ENCODE measurements around the gene CFLAR.

Gene CFLAR

GRCh38 chr2:201200345-201200744 lies 84.4 kb downstream of the CFLAR start:
- no peak for DNase-seq (ENCODE audit: low read depth, low spot score)
- H3K4me3 ChIP-seq (ENCODE audit: low read length): no peak overlapping the region

GRCh38 chr2:201201371-201201770 lies 85.4 kb downstream of the CFLAR start:
- DNase-seq (ENCODE audit: low read depth, low spot score): no peak

GRCh38 chr2:201203916-201204654 lies 88.1 kb downstream of the CFLAR start:
- no peak for DNase-seq (ENCODE audit: low read depth, low spot score)
- H3K4me3 ChIP-seq (ENCODE audit: low read length): no peak overlapping the region

More at GRCh38 chr2:201201371-201201770, 85.4 kb downstream of the CFLAR start:
- no peak overlapping the region for H3K4me3 ChIP-seq (ENCODE audit: low read length)

- H3K4me3 ChIP-seq (ENCODE audit: low read length): no peak overlapping the region
- DNase-seq (ENCODE audit: low read depth, low spot score): no peak
Observed at GRCh38 chr2:201204655-201205514, 88.9 kb downstream of the CFLAR start.

- H3K4me3 ChIP-seq (ENCODE audit: low read length): no peak overlapping the region
- no peak for DNase-seq (ENCODE audit: low read depth, low spot score)
Observed at GRCh38 chr2:201205515-201205849, 89.5 kb downstream of the CFLAR start.

- DNase-seq (ENCODE audit: low read depth, low spot score): no peak
- no peak overlapping the region for H3K4me3 ChIP-seq (ENCODE audit: low read length)
Observed at GRCh38 chr2:201208563-201209252, 92.7 kb downstream of the CFLAR start.

- no peak for DNase-seq (ENCODE audit: low read depth, low spot score)
- no peak overlapping the region for H3K4me3 ChIP-seq (ENCODE audit: low read length)
Observed at GRCh38 chr2:201215963-201216362, 100.0 kb downstream of the CFLAR start.

GRCh38 chr2:201216918-201217317 lies 101.0 kb downstream of the CFLAR start:
- DNase-seq (ENCODE audit: low read depth, low spot score): no peak
- H3K4me3 ChIP-seq (ENCODE audit: low read length): no peak overlapping the region

- no peak for DNase-seq (ENCODE audit: low read depth, low spot score)
- H3K4me3 ChIP-seq (ENCODE audit: low read length): no peak overlapping the region
Observed at GRCh38 chr2:201218780-201219179, 102.8 kb downstream of the CFLAR start.

- no peak for DNase-seq (ENCODE audit: low read depth, low spot score)
- H3K4me3 ChIP-seq (ENCODE audit: low read length): no peak overlapping the region
Observed at GRCh38 chr2:201219328-201220096, 103.5 kb downstream of the CFLAR start.

GRCh38 chr2:201220102-201220570 lies 104.2 kb downstream of the CFLAR start:
- H3K4me3 ChIP-seq (ENCODE audit: low read length): no peak overlapping the region
- DNase-seq (ENCODE audit: low read depth, low spot score): no peak

GRCh38 chr2:201223089-201224073 lies 107.4 kb downstream of the CFLAR start:
- H3K4me3 ChIP-seq (ENCODE audit: low read length): no peak overlapping the region
- DNase-seq (ENCODE audit: low read depth, low spot score): no peak
